HS-5 (cell line): ENCODE measurements around the gene ASCC3.
A peak's percentile ranks its signal among the peaks of the same experiment; 100 is the strongest.
"Not testable (repeated sequence)": the region's sequence is repeated elsewhere in the genome, so short reads cannot be mapped to it uniquely, and the experiment has no call there.

Source experiments
- DNase-seq: peaks from one replicate; pipeline ENCODE4 v3.0.0-alpha.2; 2012; ENCODE audit warnings: low read depth

Gene ASCC3

DNA sequence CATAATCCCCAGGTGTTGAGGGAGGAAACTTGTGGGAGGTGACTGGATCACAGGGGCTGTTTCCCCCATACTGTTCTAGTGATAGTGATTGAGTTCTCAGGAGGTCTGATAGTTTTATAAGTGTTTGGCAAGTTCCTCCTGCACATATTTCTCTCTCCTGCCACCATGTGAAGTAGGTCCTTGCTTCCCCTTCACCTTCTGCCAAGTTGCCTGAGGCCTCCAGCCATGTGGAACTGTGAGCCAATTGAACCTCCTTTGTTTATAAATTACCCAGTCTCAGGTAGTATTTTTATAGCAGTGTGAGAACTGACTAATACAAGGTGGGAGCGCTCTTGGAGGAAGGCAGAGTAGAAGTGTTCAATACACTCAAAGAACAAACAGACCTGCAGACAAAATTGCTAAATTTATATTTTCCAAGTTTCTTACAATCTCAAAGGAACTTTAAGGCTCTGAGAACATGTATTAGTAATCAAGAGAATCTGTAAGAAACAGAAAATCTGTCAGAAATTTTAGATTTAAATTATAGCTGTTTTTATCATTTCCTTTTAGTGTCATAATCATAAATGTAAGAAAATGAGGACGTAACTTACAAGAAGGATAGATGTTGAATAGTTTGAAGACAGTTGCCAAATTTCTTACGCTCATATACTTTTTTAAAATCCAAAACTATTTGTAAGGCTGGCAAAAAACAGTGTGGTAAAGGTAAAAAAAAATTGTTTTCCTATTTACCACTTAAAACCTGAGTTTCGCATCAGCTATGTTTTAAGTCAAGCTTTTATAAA, 77.7 kb downstream of the ASCC3 start:
- no peak for DNase-seq

- DNase-seq, result no peak
Measured at GRCh38 chr6:100801036-100801435, 80.1 kb downstream of the ASCC3 start.

DNA sequence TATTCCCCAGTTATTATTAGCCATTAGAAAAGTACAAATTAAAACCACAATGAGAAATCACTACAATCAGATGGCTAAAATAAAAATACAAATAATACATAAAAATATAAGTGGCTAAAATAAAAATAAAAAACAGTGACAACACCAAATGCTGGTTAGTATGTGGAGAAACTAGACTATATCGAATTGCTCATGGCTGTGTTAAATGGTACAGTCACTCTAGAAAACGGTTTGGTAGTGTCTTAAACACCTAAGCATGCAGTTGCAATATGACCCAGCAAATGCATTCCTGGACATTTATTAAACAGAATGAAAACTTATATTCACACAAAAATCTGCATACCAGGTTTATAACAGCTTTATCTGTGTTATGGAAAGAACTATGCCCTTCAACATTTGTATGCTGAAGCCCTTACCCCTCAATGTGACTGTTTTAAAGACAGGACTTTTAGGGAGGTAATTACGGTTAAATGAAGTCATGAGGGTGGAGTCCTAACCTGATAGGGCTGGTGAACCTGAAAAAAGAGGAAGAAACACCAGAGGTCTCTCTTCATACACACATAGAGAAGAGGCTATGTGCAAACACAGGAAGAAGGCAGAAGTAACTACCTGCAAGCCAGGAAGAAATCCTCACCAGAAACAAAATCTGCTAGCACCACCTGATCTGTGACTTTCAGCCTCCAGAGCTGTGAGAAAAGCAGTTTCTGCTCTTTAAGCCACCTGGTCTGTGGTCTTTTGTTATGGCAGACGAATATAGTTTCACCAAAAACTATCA, 84.9 kb downstream of the ASCC3 start:
- no peak for DNase-seq

DNA sequence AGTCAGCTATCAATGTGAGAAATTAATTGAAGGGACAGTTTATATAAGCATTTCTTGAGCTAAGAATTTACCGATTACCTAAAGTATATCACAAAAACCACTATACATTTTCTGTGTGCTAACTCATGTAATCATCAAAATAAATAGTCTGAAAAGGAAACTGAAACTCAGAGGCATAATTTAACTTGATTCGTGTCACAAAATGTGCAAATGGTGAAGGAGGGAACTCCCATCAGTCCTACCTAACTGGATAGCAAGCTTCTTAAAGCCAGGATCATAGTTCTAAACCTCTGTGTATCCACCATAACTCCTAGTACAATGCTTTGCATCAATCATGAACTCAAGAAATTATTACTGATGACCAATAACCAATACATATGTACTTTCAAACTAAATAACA, 91.0 kb downstream of the ASCC3 start:
- DNase-seq, result no peak

DNA sequence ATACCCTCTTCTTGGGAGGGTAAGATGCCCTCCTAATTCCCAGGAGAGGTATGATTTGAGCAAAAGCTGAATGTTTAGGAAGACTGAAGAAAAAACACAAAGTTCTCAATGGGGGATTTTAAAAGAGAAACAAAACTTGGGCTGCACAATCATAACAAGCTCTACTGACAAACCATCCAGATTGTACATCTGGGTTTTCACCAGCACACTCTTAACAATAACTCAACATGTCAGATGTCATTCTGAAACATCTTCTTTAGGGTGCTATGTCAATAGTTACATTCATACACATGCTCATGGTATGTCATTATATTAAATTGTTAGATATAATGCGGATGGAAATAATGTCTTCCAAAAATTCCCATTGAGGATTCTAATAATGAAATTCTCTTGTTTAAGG, 95.1 kb downstream of the ASCC3 start:
- no peak for DNase-seq

DNA sequence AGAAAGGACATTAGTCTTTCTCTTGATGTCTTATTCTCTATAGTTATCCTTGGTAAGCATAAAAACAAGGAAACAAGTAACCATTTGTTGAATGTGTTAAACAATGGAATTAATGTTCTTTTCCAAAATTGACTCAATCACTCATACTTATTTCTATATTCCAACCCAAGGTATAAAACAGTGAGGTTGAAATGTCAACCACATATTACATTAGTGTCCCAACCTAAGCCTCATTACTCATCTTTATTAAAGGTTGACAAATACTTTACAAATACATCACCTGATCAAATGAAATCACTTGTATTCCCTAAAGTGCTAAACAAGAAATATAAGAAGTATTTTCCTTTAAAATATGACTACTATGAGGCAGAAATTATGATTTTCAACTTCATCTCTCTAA, 100.5 kb downstream of the ASCC3 start:
- no peak for DNase-seq

- DNase-seq, result no peak
Measured at GRCh38 chr6:100775667-100776066, 105.5 kb downstream of the ASCC3 start.

- peak; percentile 32 for DNase-seq
Measured at GRCh38 chr6:100774681-100775080, 106.4 kb downstream of the ASCC3 start.

GRCh38 chr6:100768816-100769351, 112.2 kb downstream of the ASCC3 start:
- DNase-seq, result no peak

GRCh38 chr6:100763617-100764241, 117.4 kb downstream of the ASCC3 start:
- no peak for DNase-seq

- no peak for DNase-seq
Measured at GRCh38 chr6:100761841-100762240, 119.3 kb downstream of the ASCC3 start.

GRCh38 chr6:100758386-100758785, 122.7 kb downstream of the ASCC3 start:
- not testable (repeated sequence) for DNase-seq

DNA sequence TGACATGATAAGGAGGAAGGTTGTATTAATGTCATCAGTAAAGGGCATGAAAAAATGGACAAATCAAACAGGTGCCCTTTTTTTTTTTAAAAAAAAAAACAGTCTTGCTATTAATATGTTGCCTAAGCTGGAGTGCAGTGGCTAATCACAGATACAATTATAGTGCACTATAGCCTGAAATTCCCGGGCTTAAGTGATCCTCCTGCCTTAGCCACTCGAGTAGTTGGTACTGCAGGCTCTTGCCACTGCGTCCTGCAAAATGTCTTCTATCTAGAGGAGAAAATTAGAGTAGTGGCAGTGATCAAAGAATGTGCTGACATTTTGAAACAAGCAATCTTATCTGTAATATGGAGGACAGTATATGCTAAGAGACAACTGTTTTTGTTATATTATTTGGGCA, 127.7 kb downstream of the ASCC3 start:
- no peak for DNase-seq

DNA sequence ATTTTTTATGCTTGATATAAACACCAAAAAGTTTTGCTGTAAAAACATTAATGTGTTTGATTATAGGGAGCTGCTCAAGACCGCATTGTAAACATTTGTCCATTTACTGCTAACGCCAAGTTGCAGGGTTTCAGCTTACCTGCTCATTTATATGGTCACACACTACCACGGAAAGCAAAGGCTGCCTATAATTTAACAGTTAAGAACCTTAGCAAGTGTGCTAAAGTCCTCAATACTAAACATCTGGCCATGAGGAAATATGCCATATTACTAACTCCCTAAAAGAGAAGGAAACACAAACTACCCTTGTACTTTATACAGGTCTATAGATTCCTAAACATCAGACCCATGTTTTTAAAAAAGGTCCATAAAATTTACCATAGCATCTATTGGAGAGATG, 129.5 kb downstream of the ASCC3 start:
- DNase-seq, result no peak

DNA sequence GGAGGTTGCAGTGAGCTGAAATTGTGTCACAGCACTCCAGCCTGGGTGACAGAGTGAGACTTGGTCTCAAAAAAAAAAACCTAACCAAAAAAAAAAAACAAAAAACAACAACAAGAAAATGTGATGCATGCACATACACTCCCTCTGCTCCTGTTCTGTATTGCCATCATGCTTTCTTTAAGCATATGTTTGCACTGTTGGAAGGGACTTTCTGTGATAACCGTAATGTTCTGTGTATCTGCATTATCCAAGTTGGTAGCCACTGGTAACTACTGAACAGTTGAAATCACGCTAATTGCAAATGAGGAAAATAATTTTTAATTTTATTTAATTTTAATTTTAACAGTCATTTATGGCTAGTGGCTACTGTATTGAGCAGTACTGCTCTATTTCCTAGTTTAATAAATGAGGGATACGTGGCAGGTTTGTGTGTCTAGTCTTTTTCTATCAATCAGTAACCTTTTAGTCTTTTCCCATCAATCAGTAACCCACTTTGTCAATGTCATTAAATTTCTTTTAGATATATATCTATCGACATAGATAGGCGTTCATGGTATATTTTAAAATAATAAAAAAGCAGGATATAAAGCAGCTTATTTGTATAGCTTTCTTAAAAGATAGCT, 135.6 kb downstream of the ASCC3 start:
- DNase-seq, result no peak

DNA sequence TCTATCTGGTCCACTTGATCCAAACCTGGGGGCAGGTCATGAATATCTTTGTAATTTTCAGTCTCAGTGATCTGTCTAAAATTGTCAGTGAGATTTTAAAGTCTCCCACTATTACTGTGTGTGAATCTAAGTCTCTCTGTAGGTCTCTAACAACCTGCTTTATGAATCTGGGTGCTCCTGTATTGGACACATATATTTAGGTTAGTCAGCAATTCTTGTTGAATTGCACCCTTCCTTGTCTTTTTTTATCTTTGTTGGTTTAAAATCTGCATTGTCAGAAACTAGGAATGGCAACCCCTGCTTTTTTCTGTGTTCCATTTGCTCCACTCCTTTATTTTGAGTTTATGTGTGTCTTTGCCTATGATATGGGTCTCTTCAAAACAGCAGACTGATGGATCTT, 140.7 kb downstream of the ASCC3 start:
- no peak for DNase-seq

GRCh38 chr6:100737720-100738119, 143.4 kb downstream of the ASCC3 start:
- not testable (repeated sequence) for DNase-seq

DNA sequence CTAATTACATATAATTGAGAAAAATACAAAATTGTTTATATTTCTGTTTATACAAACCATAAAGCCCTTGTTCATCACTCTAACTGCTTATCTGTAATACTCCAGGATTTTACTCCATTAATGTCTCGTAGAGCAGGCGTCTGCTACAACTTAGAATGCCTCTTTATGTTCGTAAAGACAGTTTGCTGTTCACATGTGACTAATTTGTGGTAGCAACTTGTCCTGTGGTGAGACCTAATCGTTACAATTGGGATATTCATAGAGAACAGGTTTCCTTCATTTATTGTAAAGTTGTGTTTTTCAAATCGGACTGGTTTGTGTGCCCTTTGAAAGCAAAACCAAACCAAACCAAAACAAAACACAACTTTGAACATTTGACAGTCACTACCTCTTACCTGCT, 149.7 kb downstream of the ASCC3 start:
- no peak for DNase-seq

- no peak for DNase-seq
Measured at GRCh38 chr6:100730001-100730980, 150.8 kb downstream of the ASCC3 start.

DNA sequence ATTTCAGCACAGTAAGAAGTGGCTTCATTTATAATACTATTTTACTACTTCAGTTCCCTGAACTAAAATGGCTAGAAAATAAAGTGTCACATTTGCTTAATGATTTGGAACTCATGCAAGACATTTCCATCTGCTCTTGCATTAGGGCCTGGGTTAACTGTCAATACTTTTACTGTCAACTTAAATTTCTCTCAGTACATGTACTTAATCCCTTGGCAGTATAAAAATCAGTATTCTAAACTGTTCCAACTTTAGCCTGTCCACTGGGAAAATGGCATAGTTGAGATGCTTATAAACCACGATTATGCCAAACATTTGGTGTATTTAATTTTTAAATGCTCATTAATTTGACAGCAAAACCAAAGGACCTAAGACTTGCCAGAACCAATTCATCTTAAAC, 154.5 kb downstream of the ASCC3 start:
- no peak for DNase-seq

- no peak for DNase-seq
Measured at GRCh38 chr6:100724696-100725095, 156.4 kb downstream of the ASCC3 start.
